ENCODE measurements around the gene NOX5.

NOX5 gene

DNA sequence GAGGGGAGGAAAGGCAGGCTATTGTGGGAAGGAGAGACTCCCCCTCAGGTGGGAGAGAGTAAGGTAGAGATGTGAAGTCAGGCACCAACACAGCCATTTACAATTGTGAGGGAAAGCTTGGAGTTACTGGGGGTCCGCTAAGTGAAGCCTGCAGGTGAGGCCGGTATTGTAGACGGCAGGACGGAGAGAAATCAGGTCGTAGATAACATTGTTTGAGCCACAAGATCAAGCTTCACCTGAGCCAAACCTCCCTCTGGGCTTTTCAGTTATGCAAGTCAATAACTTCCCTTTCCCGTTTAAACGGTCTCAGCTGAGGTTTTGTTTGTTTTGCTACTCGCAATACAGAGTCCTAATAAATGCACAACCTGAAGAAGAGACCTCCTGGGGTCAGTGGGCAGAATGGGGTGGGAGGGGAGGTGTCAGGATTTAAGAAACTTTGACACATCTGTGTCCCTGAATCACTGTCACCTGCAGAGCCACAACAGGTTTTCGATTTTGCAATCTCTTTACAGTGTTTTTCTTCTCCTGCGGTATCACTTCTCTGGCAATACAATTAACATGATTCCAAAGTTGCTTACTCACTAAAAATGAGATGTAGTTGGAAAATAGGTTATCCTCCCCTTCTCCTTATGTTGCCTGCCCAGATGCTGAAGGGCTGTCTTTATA is 73.9 kb downstream of the NOX5 start:
- in situ Hi-C loops (cut with MboI; ENCODE audit: low sequenced_read_pairs) = no loop called here
- no peaks in the 10 kb centered on the region; the same call in 1 of the 2 replicates for H3K27me3 ChIP-seq (ENCODE audit: low read depth)
- H3K36me3 ChIP-seq (replicated peaks) = no peaks in the 10 kb centered on the region
- no peak for DNase-seq (ENCODE audit: low spot score in 2 of 2)
- no peak overlapping the region for H3K4me3 ChIP-seq
- 0 out of 2 replicates have a peak, but pooled peaks cover 2% of the 10 kb centered on the region for H3K4me1 ChIP-seq
- no peaks in the 10 kb centered on the region for H3K9me3 ChIP-seq

GRCh38 chr15:69089258-69089657 is 74.8 kb downstream of the NOX5 start:
- Histone ChIP-seq H3K4me3 (no peak overlapping the region), H3K36me3 (replicated peaks) (no peaks in the 10 kb centered on the region), H3K4me1 (0 out of 2 replicates have a peak, but pooled peaks cover 2% of the 10 kb centered on the region), H3K27me3 (ENCODE audit: low read depth) (no peaks in the 10 kb centered on the region; the same call in 1 of the 2 replicates), H3K9me3 (no peaks in the 10 kb centered on the region)
- in situ Hi-C loops (cut with MboI; ENCODE audit: low sequenced_read_pairs) = no loop called here
- DNase-seq (ENCODE audit: low spot score in 2 of 2) = no peak

GRCh38 chr15:69090197-69090948 is 75.9 kb downstream of the NOX5 start:
- in situ Hi-C loops (cut with MboI; ENCODE audit: low sequenced_read_pairs) = no loop called here
- no peak overlapping the region for H3K4me3 ChIP-seq
- DNase-seq (ENCODE audit: low spot score in 2 of 2) = peak in 1 of 2 experiments; percentile 53

DNA sequence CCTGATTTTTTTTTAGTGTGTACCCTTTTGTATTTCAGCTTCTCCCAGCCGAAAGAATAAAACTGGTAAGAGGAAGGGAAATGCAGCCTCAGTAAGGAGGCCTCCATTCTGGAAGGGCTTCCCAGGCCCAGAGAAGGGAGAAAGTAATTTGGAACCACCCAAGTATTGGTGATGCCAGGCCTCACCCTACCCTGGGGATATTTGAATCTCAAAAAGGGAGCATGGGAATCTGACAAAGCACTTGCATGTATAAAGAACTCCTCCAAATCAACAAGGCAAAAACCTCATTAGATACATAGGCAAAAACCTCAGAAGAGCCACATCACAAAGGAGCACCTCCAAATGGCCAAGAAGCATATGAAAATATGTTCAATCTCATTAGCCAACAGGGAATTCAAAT is 77.2 kb downstream of the NOX5 start:
- H3K36me3 ChIP-seq (replicated peaks) = no peaks in the 10 kb centered on the region
- in situ Hi-C loops (cut with MboI; ENCODE audit: low sequenced_read_pairs) = no loop called here
- no peaks in the 10 kb centered on the region for H3K9me3 ChIP-seq
- H3K4me1 ChIP-seq = no peaks in the 10 kb centered on the region
- H3K27me3 ChIP-seq (ENCODE audit: low read depth) = no peaks in the 10 kb centered on the region; the same call in 1 of the 2 replicates
- H3K4me3 ChIP-seq = no peak overlapping the region
- no peak for DNase-seq (ENCODE audit: low spot score in 2 of 2)

More at GRCh38 chr15:69090197-69090948, 75.9 kb downstream of the NOX5 start:
- Histone ChIP-seq H3K4me1 (0 out of 2 replicates have a peak, but pooled peaks cover 2% of the 10 kb centered on the region), H3K27me3 (ENCODE audit: low read depth) (no peaks in the 10 kb centered on the region; the same call in 1 of the 2 replicates), H3K36me3 (replicated peaks) (no peaks in the 10 kb centered on the region), H3K9me3 (no peaks in the 10 kb centered on the region)

- Histone ChIP-seq H3K4me3 (no peak overlapping the region), H3K36me3 (replicated peaks) (no peaks in the 10 kb centered on the region), H3K9me3 (no peaks in the 10 kb centered on the region), H3K4me1 (no peaks in the 10 kb centered on the region), H3K27me3 (ENCODE audit: low read depth) (no peaks in the 10 kb centered on the region; the same call in 1 of the 2 replicates)
- DNase-seq (ENCODE audit: low spot score in 2 of 2) = no peak
- in situ Hi-C loops (cut with MboI; ENCODE audit: low sequenced_read_pairs) = no loop called here
These were observed 77.7 kb downstream of the NOX5 start for GRCh38 chr15:69092159-69092558.

GRCh38 chr15:69093127-69093526 is 78.6 kb downstream of the NOX5 start:
- Histone ChIP-seq H3K4me1 (no peaks in the 10 kb centered on the region), H3K27me3 (ENCODE audit: low read depth) (no peaks in the 10 kb centered on the region; the same call in 1 of the 2 replicates), H3K36me3 (replicated peaks) (no peaks in the 10 kb centered on the region), H3K9me3 (no peaks in the 10 kb centered on the region), H3K4me3 (no peak overlapping the region)
- in situ Hi-C loops (cut with MboI; ENCODE audit: low sequenced_read_pairs) = no loop called here
- no peak for DNase-seq (ENCODE audit: low spot score in 2 of 2)

DNA sequence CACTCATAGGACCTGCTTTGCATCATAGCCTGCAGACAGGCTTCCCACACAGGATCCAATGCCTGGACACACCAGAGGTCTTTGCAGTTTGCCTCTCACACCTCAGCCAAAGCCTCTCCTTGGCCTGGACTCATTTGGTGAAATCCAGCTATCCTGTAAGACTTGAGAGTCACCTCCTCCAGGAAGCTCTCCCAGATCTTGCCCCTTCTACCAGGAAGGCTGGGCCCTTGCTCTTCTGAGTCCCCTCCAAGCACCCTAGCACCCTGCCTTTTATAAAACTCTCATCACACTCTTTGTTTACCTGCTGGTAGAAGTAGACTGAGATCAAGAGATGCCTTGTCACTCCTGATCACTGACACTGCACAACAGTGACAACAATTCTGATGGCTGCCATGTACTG is 79.1 kb downstream of the NOX5 start:
- Histone ChIP-seq H3K9me3 (no peaks in the 10 kb centered on the region), H3K27me3 (ENCODE audit: low read depth) (no peaks in the 10 kb centered on the region; the same call in 1 of the 2 replicates), H3K36me3 (replicated peaks) (no peaks in the 10 kb centered on the region), H3K4me1 (no peaks in the 10 kb centered on the region), H3K4me3 (no peak overlapping the region)
- no peak for DNase-seq (ENCODE audit: low spot score in 2 of 2)
- in situ Hi-C loops (cut with MboI; ENCODE audit: low sequenced_read_pairs) = no loop called here

GRCh38 chr15:69094124-69094921 is 79.8 kb downstream of the NOX5 start:
- no peak for DNase-seq (ENCODE audit: low spot score in 2 of 2)
- in situ Hi-C loops (cut with MboI; ENCODE audit: low sequenced_read_pairs) = no loop called here
- Histone ChIP-seq H3K4me1 (no peaks in the 10 kb centered on the region), H3K36me3 (replicated peaks) (no peaks in the 10 kb centered on the region), H3K27me3 (ENCODE audit: low read depth) (no peaks in the 10 kb centered on the region; the same call in 1 of the 2 replicates), H3K4me3 (no peak overlapping the region), H3K9me3 (no peaks in the 10 kb centered on the region)

DNA sequence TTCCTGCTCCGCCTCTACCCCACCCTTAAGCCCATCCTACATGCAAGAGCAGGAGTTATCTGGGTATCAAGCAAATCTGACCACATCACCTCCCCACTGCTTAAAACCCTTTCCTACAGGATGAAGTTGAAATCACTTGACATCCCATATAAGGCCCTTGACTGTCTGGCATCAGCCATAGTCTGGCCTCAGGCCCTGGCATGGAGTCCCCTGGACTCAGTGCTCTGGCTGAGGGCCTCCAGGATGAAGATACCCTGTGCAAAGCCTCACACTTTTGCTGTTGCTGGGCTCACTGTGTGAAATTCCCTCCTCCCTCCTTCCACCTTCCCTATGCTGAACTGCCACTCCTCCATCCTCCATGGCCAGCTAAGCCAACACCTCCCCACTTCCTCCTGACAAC is 80.8 kb downstream of the NOX5 start:
- H3K27me3 ChIP-seq (ENCODE audit: low read depth) = no peaks in the 10 kb centered on the region; the same call in 1 of the 2 replicates
- no peak overlapping the region for H3K4me3 ChIP-seq
- no peaks in the 10 kb centered on the region for H3K36me3 ChIP-seq (replicated peaks)
- no peaks in the 10 kb centered on the region for H3K9me3 ChIP-seq
- H3K4me1 ChIP-seq = no peaks in the 10 kb centered on the region
- DNase-seq (ENCODE audit: low spot score in 2 of 2) = no peak
- in situ Hi-C loops (cut with MboI; ENCODE audit: low sequenced_read_pairs) = no loop called here

DNA sequence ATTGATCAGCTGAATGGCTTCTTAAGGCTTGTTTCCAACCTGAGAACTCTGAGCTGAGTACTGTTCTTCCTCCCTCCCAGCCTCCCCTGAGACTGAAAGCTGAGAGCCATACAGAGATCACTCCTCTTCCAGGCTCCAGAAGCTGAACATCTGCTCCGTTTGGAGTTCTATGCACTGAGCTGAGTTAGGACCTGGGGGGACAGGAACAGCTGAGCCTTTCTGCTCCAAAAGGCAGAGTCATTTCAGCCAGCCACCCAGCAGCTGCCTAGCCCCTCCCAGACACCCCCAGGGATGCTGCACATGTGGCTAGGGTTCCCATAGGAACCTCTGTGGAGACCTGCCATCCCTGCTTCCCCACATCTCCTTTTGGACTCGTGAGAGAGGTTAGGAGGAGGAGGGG is 81.7 kb downstream of the NOX5 start:
- in situ Hi-C loops (cut with MboI; ENCODE audit: low sequenced_read_pairs) = no loop called here

GRCh38 chr15:69096626-69097025 is 82.1 kb downstream of the NOX5 start:
- H3K27me3 ChIP-seq (ENCODE audit: low read depth) = no peaks in the 10 kb centered on the region; the same call in 1 of the 2 replicates
- H3K36me3 ChIP-seq (replicated peaks) = no peaks in the 10 kb centered on the region
- in situ Hi-C loops (cut with MboI; ENCODE audit: low sequenced_read_pairs) = no loop called here
- no peak overlapping the region for H3K4me3 ChIP-seq
- H3K4me1 ChIP-seq = no peaks in the 10 kb centered on the region
- no peak for DNase-seq (ENCODE audit: low spot score in 2 of 2)
- no peaks in the 10 kb centered on the region for H3K9me3 ChIP-seq

More for the DNA sequence above, 81.7 kb downstream of the NOX5 start:
- Histone ChIP-seq H3K27me3 (ENCODE audit: low read depth) (no peaks in the 10 kb centered on the region; the same call in 1 of the 2 replicates), H3K4me1 (no peaks in the 10 kb centered on the region), H3K36me3 (replicated peaks) (no peaks in the 10 kb centered on the region), H3K4me3 (no peak overlapping the region), H3K9me3 (no peaks in the 10 kb centered on the region)
- DNase-seq (ENCODE audit: low spot score in 2 of 2) = no peak

GRCh38 chr15:69098771-69099170 is 84.3 kb downstream of the NOX5 start:
- no peak for DNase-seq (ENCODE audit: low spot score in 2 of 2)
- in situ Hi-C loops (cut with MboI; ENCODE audit: low sequenced_read_pairs) = no loop called here

DNA sequence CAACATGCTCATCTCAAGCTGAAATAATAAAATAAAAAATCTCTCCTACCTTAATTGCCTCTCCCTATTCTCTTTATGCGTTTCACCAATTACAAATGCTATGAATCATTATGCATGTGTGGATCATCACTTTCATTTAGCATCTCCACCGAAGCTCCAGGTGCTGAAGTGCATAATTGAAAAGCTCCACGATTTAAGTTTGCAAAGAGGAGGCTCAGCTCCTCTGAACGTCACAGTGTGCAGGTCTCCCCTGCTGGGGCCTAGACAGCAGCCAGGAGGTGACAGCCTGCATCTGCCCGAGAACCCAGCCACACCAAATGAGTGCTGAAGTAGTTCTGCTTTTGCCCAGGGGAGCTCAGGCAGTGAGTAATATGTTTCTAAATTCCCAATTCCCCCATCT is 85.4 kb downstream of the NOX5 start:
- in situ Hi-C loops (cut with MboI; ENCODE audit: low sequenced_read_pairs) = no loop called here
- Histone ChIP-seq H3K4me3 (no peak overlapping the region), H3K36me3 (replicated peaks) (no peaks in the 10 kb centered on the region), H3K4me1 (peaks cover 2% of the 10 kb centered on the region), H3K27me3 (ENCODE audit: low read depth) (no peaks in the 10 kb centered on the region), H3K9me3 (no peaks in the 10 kb centered on the region)
- DNase-seq (ENCODE audit: low spot score in 2 of 2) = no peak

More at GRCh38 chr15:69098771-69099170, 84.3 kb downstream of the NOX5 start:
- H3K4me1 ChIP-seq = no peaks in the 10 kb centered on the region
- no peak overlapping the region for H3K4me3 ChIP-seq
- no peaks in the 10 kb centered on the region for H3K36me3 ChIP-seq (replicated peaks)
- no peaks in the 10 kb centered on the region for H3K9me3 ChIP-seq
- no peaks in the 10 kb centered on the region for H3K27me3 ChIP-seq (ENCODE audit: low read depth)

Measured in HAP-1 (cell line).